Endothelial cell of umbilical vein (primary cell): ENCODE data around the gene QSER1.

Source experiments
- CTCF ChIP-seq, 2 donors: IDR thresholded peaks; 1 replicate in 1 of 2; 2 replicates in 1 of 2; pipeline ENCODE4 v1.5.1; 2011; ENCODE audit warnings: low read length in 2 of 2, mild to moderate bottlenecking in 2 of 2, moderate library complexity in 2 of 2, control low read depth in 1 of 2, inconsistent platforms in 1 of 2, low read depth in 1 of 2; ENCODE audit not compliant: insufficient read depth in 1 of 2; ENCODE audit errors: extremely low read depth in 1 of 2
- EZH2 ChIP-seq: IDR thresholded peaks from 2 replicates; pipeline ENCODE4 v1.6.1; 2012; ENCODE audit warnings: borderline replicate concordance, low read depth, mild to moderate bottlenecking, moderate library complexity, low read length, inconsistent platforms; ENCODE audit not compliant: severe bottlenecking
- GATA2 ChIP-seq: IDR thresholded peaks from 2 replicates; pipeline ENCODE4 v1.7.0; 2011; ENCODE audit warnings: low read depth, mild to moderate bottlenecking, moderate library complexity, mixed read lengths, low read length; ENCODE audit not compliant: insufficient read length, insufficient read depth
- JUN ChIP-seq: IDR thresholded peaks from 2 replicates; pipeline ENCODE4 v1.6.1; 2011; ENCODE audit warnings: borderline replicate concordance, low read depth; ENCODE audit not compliant: insufficient read length, insufficient read depth
- MAX ChIP-seq: IDR thresholded peaks from 2 replicates; pipeline ENCODE4 v1.6.1; 2011; ENCODE audit not compliant: insufficient read depth, insufficient read length
- MYC ChIP-seq: IDR thresholded peaks from one replicate; pipeline ENCODE4 v1.6.1; 2011; ENCODE audit warnings: mild to moderate bottlenecking, low read depth, low read length
- POLR2A ChIP-seq: IDR thresholded peaks from 2 replicates; pipeline ENCODE4 v1.6.1; 2012; ENCODE audit warnings: low read depth, mild to moderate bottlenecking, control low read depth, low read length
- POLR2AphosphoS5 ChIP-seq: IDR thresholded peaks from 2 replicates; pipeline ENCODE4 v1.6.1; 2012; ENCODE audit warnings: low read depth, mild to moderate bottlenecking, control low read depth, low read length, moderate library complexity; ENCODE audit not compliant: insufficient read depth

- TF ChIP-seq POLR2AphosphoS5 = no peak
- no peak for TF ChIP-seq CTCF (IDR thresholded peaks at IDR 0.05; ENCODE audit: extremely low read depth in 1 of 2, insufficient read depth in 1 of 2, low read depth in 1 of 2, low read length in 2 of 2)
- no peak for TF ChIP-seq MAX
- TF ChIP-seq EZH2 = no peak
- TF ChIP-seq POLR2A = no peak
- no peak for TF ChIP-seq GATA2
- no peak for TF ChIP-seq MYC
- no peak for TF ChIP-seq JUN
Observed at GRCh38 chr11:32881286-32881685, 11.3 kb upstream of the QSER1 start.
